Measurements from ENCODE around the gene PTPRD. TPM values are rescaled to one million over a fixed set of nuclear protein-coding genes. Genes with fewer than 3 reads are reported as not detected.

The PTPRD gene
- total and polyA plus RNA-seq, 9 of the 15 experiments (the other 6 are each of a cell fraction or from before 2014, with no cell fraction given) = 0.11 TPM; not detected in 8

DNA sequence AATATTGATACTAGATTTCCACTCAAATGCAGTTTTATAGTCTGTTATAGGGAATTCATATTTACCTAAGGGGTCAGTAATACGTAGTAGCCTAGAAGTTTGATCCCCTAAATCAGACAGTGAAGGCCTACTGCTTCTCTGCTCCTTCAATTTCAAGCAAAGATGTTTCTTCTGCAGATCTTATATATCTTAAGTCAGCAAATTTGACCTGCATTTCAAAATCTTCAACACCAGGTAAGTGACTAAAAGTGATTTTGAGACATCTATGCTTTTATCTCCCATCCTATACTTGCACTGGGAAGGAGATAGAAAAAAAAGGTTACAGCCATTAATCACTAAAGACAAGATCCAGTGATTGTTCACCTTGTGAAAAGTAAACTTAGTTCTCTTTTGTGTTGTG, 363.9 kb downstream of the PTPRD start (continued):
- TF ChIP-seq, protein P1, sequence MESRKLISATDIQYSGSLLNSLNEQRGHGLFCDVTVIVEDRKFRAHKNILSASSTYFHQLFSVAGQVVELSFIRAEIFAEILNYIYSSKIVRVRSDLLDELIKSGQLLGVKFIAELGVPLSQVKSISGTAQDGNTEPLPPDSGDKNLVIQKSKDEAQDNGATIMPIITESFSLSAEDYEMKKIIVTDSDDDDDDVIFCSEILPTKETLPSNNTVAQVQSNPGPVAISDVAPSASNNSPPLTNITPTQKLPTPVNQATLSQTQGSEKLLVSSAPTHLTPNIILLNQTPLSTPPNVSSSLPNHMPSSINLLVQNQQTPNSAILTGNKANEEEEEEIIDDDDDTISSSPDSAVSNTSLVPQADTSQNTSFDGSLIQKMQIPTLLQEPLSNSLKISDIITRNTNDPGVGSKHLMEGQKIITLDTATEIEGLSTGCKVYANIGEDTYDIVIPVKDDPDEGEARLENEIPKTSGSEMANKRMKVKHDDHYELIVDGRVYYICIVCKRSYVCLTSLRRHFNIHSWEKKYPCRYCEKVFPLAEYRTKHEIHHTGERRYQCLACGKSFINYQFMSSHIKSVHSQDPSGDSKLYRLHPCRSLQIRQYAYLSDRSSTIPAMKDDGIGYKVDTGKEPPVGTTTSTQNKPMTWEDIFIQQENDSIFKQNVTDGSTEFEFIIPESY (CRISPR knock-in tag; IDR thresholded peaks at IDR 0.05) = no peak
- TF ChIP-seq BMI1 (IDR thresholded peaks at IDR 0.05; ENCODE audit: low read length) (no peak), ZNF274 (IDR thresholded peaks at IDR 0.05; ENCODE audit: borderline replicate concordance, low read depth, low read length) (no peak), SNIP1 (IDR thresholded peaks at IDR 0.05; ENCODE audit: low read depth) (no peak), RUNX1 (IDR thresholded peaks at IDR 0.05; ENCODE audit: low read depth) (no peak), FOXJ2 (tag; IDR thresholded peaks at IDR 0.05) (no peak), MED1 (CRISPR knock-in tag; IDR thresholded peaks at IDR 0.05; ENCODE audit: borderline replicate concordance) (no peak), ZNF408 (CRISPR knock-in tag; IDR thresholded peaks at IDR 0.05; ENCODE audit: low read depth) (no peak), PRPF4 (IDR thresholded peaks at IDR 0.05; ENCODE audit: insufficient read depth, low read depth, low read length, poor library complexity, severe bottlenecking) (no peak), PCBP2 (IDR thresholded peaks at IDR 0.05; ENCODE audit: low read depth, low read length, poor library complexity, severe bottlenecking) (no peak), POU5F1 (IDR thresholded peaks at IDR 0.05; ENCODE audit: borderline replicate concordance, low read depth, low read length, partially characterized antibody) (no peak)
- TF ChIP-seq, protein P2, sequence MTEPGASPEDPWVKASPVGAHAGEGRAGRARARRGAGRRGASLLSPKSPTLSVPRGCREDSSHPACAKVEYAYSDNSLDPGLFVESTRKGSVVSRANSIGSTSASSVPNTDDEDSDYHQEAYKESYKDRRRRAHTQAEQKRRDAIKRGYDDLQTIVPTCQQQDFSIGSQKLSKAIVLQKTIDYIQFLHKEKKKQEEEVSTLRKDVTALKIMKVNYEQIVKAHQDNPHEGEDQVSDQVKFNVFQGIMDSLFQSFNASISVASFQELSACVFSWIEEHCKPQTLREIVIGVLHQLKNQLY (CRISPR knock-in tag; conservative IDR thresholded peaks at IDR 0.05) = no peak
